Activated CD4-positive, alpha-beta T cell treated with anti-CD3 and anti-CD28 coated beads, Interleukin-2, amount 50 U/mL, for 48 hours (primary cell): ENCODE data around the gene XPO1.
A peak's percentile ranks its signal among the peaks of the same experiment; 100 is the strongest.
"Not testable (repeated sequence)": the region's sequence is repeated elsewhere in the genome, so short reads cannot be mapped to it uniquely, and the experiment has no call there.

ENCODE experiments used
- DNase-seq, 2 experiments: peaks; one replicate each; pipeline ENCODE4 v3.0.0-alpha.2; 2020

The XPO1 gene

GRCh38 chr2:61538200-61538919 lies at the start of gene XPO1:
XPO1 (minus strand) TSS chr2:61538356; CDS start chr2:61533897, 4,459 bp downstream.
- DNase-seq = peak; percentile 99 to 100

GRCh38 chr2:61586928-61587327 lies 48.8 kb upstream of the XPO1 start:
- not testable (repeated sequence) for DNase-seq

GRCh38 chr2:61585383-61585782 lies 47.2 kb upstream of the XPO1 start:
- DNase-seq = no peak

GRCh38 chr2:61584368-61584767 lies 46.2 kb upstream of the XPO1 start:
- not testable (repeated sequence) for DNase-seq

GRCh38 chr2:61582165-61582564 lies 44.0 kb upstream of the XPO1 start:
- no peak for DNase-seq

- no peak for DNase-seq
Observed at GRCh38 chr2:61581716-61582115, 43.6 kb upstream of the XPO1 start.

GRCh38 chr2:61575447-61575859 lies 37.3 kb upstream of the XPO1 start:
- no peak for DNase-seq

GRCh38 chr2:61566566-61566965 lies 28.4 kb upstream of the XPO1 start:
- DNase-seq = no peak

- DNase-seq = no peak
Observed at GRCh38 chr2:61562615-61563014, 24.5 kb upstream of the XPO1 start.

GRCh38 chr2:61558160-61558559 lies 20.0 kb upstream of the XPO1 start:
- no peak for DNase-seq

- DNase-seq = no peak
Observed at GRCh38 chr2:61557381-61557780, 19.2 kb upstream of the XPO1 start.

GRCh38 chr2:61554604-61555003 lies 16.4 kb upstream of the XPO1 start:
- DNase-seq = no peak

GRCh38 chr2:61550375-61551209 lies 12.4 kb upstream of the XPO1 start:
- DNase-seq = no peak

GRCh38 chr2:61549546-61549945 lies 11.4 kb upstream of the XPO1 start:
- no peak for DNase-seq

- no peak for DNase-seq
Observed at GRCh38 chr2:61543062-61543461, 4.9 kb upstream of the XPO1 start.

- DNase-seq = not testable (repeated sequence)
Observed at GRCh38 chr2:61540167-61540566, 2.0 kb upstream of the XPO1 start.

GRCh38 chr2:61538920-61539520 lies 864 bp upstream of the XPO1 start:
- DNase-seq = peak; percentile 48 to 63

- no peak for DNase-seq
Observed at GRCh38 chr2:61537950-61538199, 281 bp downstream of the XPO1 start.

- DNase-seq = peak in 1 of 2 experiments; percentile 37
Observed at GRCh38 chr2:61537277-61537949, 743 bp downstream of the XPO1 start.

- DNase-seq = peak; percentile 79 to 84
Observed at GRCh38 chr2:61536572-61537276, 1.4 kb downstream of the XPO1 start.

- peak in 1 of 2 experiments; percentile 18 for DNase-seq
Observed at GRCh38 chr2:61536180-61536571, 2.0 kb downstream of the XPO1 start.

- DNase-seq = no peak
Observed at GRCh38 chr2:61535449-61535848, 2.7 kb downstream of the XPO1 start.

- no peak for DNase-seq
Observed at GRCh38 chr2:61534926-61535325, 3.2 kb downstream of the XPO1 start.
